HepG2 (cell line): ENCODE results near the gene MRPL14. TPM values are rescaled to one million over a fixed set of nuclear protein-coding genes. Genes with fewer than 3 reads are reported as not detected.
A peak's percentile ranks its signal among the peaks of the same experiment; 100 is the strongest.

ENCODE experiments used
- BORCS8-MEF2B ChIP-seq: sonication (generic); formaldehyde crosslinking; IDR thresholded peaks from 2 replicates; pipeline ENCODE4 v1.8.0; 2022; ENCODE audit warnings: mild to moderate bottlenecking, missing genetic modification reagents
- FLYWCH1 ChIP-seq: sonication (generic); formaldehyde crosslinking; IDR thresholded peaks from 2 replicates; pipeline ENCODE4 v1.8.1; 2023; ENCODE audit warnings: mild to moderate bottlenecking, missing genetic modification reagents
- HIVEP1 ChIP-seq: sonication (generic); formaldehyde crosslinking; IDR thresholded peaks from 2 replicates; pipeline ENCODE4 v1.4.0; 2020; ENCODE audit warnings: mild to moderate bottlenecking, missing genetic modification reagents
- HMG20B ChIP-seq: conservative IDR thresholded peaks from 2 replicates; pipeline ENCODE4 v1.6.1; 2016; ENCODE audit warnings: missing genetic modification reagents, missing compliant biosample characterization
- IRF2 ChIP-seq: IDR thresholded peaks from 2 replicates; pipeline ENCODE4 v1.6.1; 2018; ENCODE audit warnings: missing genetic modification reagents, missing compliant biosample characterization
- JARID2 ChIP-seq: sonication (generic); formaldehyde crosslinking; IDR thresholded peaks from 2 replicates; pipeline ENCODE4 v1.8.1; 2023; ENCODE audit warnings: missing genetic modification reagents, inconsistent platforms; ENCODE audit not compliant: insufficient replicate concordance
- RAD51 ChIP-seq: fragments of 450-650 bp; IDR thresholded peaks from 2 replicates; pipeline ENCODE4 v1.6.1; 2016; ENCODE audit warnings: borderline replicate concordance
- SOX5 ChIP-seq: IDR thresholded peaks from 2 replicates; pipeline ENCODE4 v1.6.1; 2016; ENCODE audit warnings: borderline replicate concordance
- ZC3H13 ChIP-seq: sonication (generic); formaldehyde crosslinking; IDR thresholded peaks from 2 replicates; pipeline ENCODE4 v1.8.1; 2023; ENCODE audit warnings: mild to moderate bottlenecking, missing genetic modification reagents, moderate library complexity
- ZNF335 ChIP-seq: sonication (generic); formaldehyde crosslinking; IDR thresholded peaks from 2 replicates; pipeline ENCODE4 v1.4.0; 2020; ENCODE audit warnings: missing genetic modification reagents
- ZNF709 ChIP-seq: sonication (generic); formaldehyde crosslinking; IDR thresholded peaks from 2 replicates; pipeline ENCODE4 v1.5.0; 2020; ENCODE audit warnings: mild to moderate bottlenecking, missing genetic modification reagents
- ZNF75D ChIP-seq: sonication (generic); formaldehyde crosslinking; IDR thresholded peaks from 2 replicates; pipeline ENCODE4 v1.8.1; 2023; ENCODE audit warnings: missing genetic modification reagents, mild to moderate bottlenecking, borderline replicate concordance
- ZNF775 ChIP-seq: sonication (generic); formaldehyde crosslinking; IDR thresholded peaks from 2 replicates; pipeline ENCODE4 v1.4.0; 2020; ENCODE audit warnings: missing genetic modification reagents, mild to moderate bottlenecking, moderate library complexity, borderline replicate concordance
- ZNF782 ChIP-seq: sonication (generic); formaldehyde crosslinking; IDR thresholded peaks from 2 replicates; pipeline ENCODE4 v1.4.0; 2020; ENCODE audit warnings: missing genetic modification reagents, mild to moderate bottlenecking, borderline replicate concordance
- polyA plus RNA-seq, 8 experiments: library from polyadenylated mRNA; depleted of rRNA in 3 of 8; stranded (reverse) in 7 of 8; unstranded in 1 of 8; fragments of >200 nt; fragmentation: Illumina TruSeq in 4 of 8; extraction: Trizol in 4 of 8; gene quantifications; 2 replicates each; pipeline versions ENCODE4 v1.2.1 to v1.2.3, GENCODE V29; 2011 to 2016; ENCODE audit warnings: low read depth in 4 of 8, missing spikeins in 1 of 8, mixed read lengths in 1 of 8; ENCODE audit not compliant: insufficient read depth in 1 of 8
- total RNA-seq, 5 experiments: library from RNA; depleted of rRNA; stranded (reverse); fragments of >200 nt; fragmentation: Illumina TruSeq; extraction: Trizol; gene quantifications; 2 replicates each; pipeline ENCODE4 v1.2.3, GENCODE V29; 2016; ENCODE audit warnings: low read depth in 1 of 5
- TF ChIP-seq, protein P1 (sequence below): sonication (generic); formaldehyde crosslinking; IDR thresholded peaks from 2 replicates; pipeline ENCODE4 v1.9.0; 2021; ENCODE audit warnings: missing genetic modification reagents, mild to moderate bottlenecking, borderline replicate concordance
- TF ChIP-seq, protein P2 (sequence below): sonication (generic); formaldehyde crosslinking; IDR thresholded peaks from 2 replicates; pipeline ENCODE4 v1.5.0; 2020; ENCODE audit warnings: missing genetic modification reagents
- TF ChIP-seq, protein P3 (sequence below): sonication (generic); formaldehyde crosslinking; IDR thresholded peaks from 2 replicates; pipeline ENCODE4 v1.4.0; 2020; ENCODE audit warnings: low read depth, mild to moderate bottlenecking, missing genetic modification reagents
- TF ChIP-seq, protein P4 (sequence below): sonication (generic); formaldehyde crosslinking; IDR thresholded peaks from 2 replicates; pipeline ENCODE4 v1.9.0; 2021; ENCODE audit warnings: mild to moderate bottlenecking, missing genetic modification reagents

Gene MRPL14
- total and polyA plus RNA-seq, 2 of the 13 experiments (the other 11 are each of a cell fraction or from before 2014, with no cell fraction given), result 157 to 178 TPM

DNA sequence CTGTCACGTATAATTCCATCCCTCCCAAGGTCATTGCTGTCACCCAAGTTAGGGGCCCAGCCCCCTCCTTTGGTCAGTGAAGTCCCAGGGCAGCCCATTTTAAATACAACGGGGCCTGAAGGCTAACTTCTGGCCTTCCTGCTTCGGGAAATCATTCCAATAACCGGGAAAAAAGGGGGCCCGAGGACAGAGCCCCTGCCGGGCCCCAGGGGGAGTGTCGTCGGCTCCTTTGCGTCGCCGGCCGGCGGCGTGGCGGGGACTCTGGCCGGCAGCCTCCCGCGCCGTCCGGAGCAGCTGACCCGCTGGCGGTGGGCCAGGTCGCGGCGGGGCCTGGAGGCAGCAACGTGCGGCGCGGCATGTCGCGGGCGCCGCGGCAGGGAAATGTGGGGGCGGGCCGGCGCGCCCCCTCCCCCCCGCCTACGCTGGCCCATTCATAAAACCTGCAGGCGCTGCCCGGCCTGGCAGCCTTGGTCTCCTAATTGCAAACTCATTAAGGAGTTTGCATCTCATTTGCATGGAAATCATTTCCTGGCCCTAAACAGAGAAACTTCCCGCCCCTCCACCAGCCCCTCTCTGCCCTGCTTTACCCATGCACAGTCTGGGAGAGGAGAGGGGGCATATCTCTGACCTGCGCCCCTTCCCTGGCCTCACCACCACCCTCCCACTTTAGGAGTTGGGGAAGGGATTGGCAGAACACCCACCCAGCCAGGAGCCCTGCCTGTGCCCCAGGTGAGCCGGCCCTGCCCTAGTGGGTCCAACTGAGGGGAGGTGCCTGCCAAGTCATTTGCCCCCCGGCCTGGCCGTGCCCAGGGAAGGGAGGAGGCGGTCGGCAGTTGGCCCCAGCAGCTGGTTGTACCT, 50.7 kb downstream of the MRPL14 start (continued):
- TF ChIP-seq, protein P1, sequence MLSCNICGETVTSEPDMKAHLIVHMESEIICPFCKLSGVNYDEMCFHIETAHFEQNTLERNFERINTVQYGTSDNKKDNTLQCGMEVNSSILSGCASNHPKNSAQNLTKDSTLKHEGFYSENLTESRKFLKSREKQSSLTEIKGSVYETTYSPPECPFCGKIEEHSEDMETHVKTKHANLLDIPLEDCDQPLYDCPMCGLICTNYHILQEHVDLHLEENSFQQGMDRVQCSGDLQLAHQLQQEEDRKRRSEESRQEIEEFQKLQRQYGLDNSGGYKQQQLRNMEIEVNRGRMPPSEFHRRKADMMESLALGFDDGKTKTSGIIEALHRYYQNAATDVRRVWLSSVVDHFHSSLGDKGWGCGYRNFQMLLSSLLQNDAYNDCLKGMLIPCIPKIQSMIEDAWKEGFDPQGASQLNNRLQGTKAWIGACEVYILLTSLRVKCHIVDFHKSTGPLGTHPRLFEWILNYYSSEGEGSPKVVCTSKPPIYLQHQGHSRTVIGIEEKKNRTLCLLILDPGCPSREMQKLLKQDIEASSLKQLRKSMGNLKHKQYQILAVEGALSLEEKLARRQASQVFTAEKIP (CRISPR knock-in tag), result no peak
- peak; percentile 28; the same call in 1 of the 2 replicates for TF ChIP-seq ZC3H13 (CRISPR knock-in tag)
- peak; percentile 20; the same call in 1 of the 2 replicates for TF ChIP-seq IRF2 (CRISPR knock-in tag)
- TF ChIP-seq FLYWCH1 (CRISPR knock-in tag), result no peak
- TF ChIP-seq, protein P2, sequence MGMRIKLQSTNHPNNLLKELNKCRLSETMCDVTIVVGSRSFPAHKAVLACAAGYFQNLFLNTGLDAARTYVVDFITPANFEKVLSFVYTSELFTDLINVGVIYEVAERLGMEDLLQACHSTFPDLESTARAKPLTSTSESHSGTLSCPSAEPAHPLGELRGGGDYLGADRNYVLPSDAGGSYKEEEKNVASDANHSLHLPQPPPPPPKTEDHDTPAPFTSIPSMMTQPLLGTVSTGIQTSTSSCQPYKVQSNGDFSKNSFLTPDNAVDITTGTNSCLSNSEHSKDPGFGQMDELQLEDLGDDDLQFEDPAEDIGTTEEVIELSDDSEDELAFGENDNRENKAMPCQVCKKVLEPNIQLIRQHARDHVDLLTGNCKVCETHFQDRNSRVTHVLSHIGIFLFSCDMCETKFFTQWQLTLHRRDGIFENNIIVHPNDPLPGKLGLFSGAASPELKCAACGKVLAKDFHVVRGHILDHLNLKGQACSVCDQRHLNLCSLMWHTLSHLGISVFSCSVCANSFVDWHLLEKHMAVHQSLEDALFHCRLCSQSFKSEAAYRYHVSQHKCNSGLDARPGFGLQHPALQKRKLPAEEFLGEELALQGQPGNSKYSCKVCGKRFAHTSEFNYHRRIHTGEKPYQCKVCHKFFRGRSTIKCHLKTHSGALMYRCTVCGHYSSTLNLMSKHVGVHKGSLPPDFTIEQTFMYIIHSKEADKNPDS (CRISPR knock-in tag), result no peak; the same call in 1 of the 2 replicates
- TF ChIP-seq, protein P3, sequence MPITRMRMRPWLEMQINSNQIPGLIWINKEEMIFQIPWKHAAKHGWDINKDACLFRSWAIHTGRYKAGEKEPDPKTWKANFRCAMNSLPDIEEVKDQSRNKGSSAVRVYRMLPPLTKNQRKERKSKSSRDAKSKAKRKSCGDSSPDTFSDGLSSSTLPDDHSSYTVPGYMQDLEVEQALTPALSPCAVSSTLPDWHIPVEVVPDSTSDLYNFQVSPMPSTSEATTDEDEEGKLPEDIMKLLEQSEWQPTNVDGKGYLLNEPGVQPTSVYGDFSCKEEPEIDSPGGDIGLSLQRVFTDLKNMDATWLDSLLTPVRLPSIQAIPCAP, result no peak
- no peak for TF ChIP-seq JARID2 (CRISPR knock-in tag)
- TF ChIP-seq, protein P4, sequence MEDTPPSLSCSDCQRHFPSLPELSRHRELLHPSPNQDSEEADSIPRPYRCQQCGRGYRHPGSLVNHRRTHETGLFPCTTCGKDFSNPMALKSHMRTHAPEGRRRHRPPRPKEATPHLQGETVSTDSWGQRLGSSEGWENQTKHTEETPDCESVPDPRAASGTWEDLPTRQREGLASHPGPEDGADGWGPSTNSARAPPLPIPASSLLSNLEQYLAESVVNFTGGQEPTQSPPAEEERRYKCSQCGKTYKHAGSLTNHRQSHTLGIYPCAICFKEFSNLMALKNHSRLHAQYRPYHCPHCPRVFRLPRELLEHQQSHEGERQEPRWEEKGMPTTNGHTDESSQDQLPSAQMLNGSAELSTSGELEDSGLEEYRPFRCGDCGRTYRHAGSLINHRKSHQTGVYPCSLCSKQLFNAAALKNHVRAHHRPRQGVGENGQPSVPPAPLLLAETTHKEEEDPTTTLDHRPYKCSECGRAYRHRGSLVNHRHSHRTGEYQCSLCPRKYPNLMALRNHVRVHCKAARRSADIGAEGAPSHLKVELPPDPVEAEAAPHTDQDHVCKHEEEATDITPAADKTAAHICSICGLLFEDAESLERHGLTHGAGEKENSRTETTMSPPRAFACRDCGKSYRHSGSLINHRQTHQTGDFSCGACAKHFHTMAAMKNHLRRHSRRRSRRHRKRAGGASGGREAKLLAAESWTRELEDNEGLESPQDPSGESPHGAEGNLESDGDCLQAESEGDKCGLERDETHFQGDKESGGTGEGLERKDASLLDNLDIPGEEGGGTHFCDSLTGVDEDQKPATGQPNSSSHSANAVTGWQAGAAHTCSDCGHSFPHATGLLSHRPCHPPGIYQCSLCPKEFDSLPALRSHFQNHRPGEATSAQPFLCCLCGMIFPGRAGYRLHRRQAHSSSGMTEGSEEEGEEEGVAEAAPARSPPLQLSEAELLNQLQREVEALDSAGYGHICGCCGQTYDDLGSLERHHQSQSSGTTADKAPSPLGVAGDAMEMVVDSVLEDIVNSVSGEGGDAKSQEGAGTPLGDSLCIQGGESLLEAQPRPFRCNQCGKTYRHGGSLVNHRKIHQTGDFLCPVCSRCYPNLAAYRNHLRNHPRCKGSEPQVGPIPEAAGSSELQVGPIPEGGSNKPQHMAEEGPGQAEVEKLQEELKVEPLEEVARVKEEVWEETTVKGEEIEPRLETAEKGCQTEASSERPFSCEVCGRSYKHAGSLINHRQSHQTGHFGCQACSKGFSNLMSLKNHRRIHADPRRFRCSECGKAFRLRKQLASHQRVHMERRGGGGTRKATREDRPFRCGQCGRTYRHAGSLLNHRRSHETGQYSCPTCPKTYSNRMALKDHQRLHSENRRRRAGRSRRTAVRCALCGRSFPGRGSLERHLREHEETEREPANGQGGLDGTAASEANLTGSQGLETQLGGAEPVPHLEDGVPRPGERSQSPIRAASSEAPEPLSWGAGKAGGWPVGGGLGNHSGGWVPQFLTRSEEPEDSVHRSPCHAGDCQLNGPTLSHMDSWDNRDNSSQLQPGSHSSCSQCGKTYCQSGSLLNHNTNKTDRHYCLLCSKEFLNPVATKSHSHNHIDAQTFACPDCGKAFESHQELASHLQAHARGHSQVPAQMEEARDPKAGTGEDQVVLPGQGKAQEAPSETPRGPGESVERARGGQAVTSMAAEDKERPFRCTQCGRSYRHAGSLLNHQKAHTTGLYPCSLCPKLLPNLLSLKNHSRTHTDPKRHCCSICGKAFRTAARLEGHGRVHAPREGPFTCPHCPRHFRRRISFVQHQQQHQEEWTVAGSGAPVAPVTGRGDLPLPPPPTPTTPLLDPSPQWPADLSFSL, result no peak
- no peak; the same call in 1 of the 2 replicates for TF ChIP-seq ZNF335 (CRISPR knock-in tag)
- TF ChIP-seq RAD51, result no peak
- TF ChIP-seq ZNF75D (CRISPR knock-in tag), result no peak
- no peak for TF ChIP-seq ZNF775 (CRISPR knock-in tag)
- peak; percentile 79 for TF ChIP-seq ZNF709
- no peak for TF ChIP-seq BORCS8-MEF2B
- TF ChIP-seq SOX5 (CRISPR knock-in tag), result peak; percentile 59; the same call in 1 of the 2 replicates
- no peak for TF ChIP-seq HMG20B (CRISPR knock-in tag)
- peak; percentile 63 for TF ChIP-seq HIVEP1
- no peak for TF ChIP-seq ZNF782 (CRISPR knock-in tag)
